ENCODE data around the gene PPP6R2.

Gene PPP6R2

GRCh38 chr22:50454556-50455075 lies 111.5 kb downstream of the PPP6R2 start:
- DNase-seq, result no peak

GRCh38 chr22:50455201-50455600 lies 112.1 kb downstream of the PPP6R2 start:
- no peak for DNase-seq

GRCh38 chr22:50456026-50456425 lies 112.9 kb downstream of the PPP6R2 start:
- no peak for DNase-seq

GRCh38 chr22:50456466-50457234 lies 113.5 kb downstream of the PPP6R2 start:
- no peak for DNase-seq

GRCh38 chr22:50459016-50459415 lies 115.9 kb downstream of the PPP6R2 start:
- no peak for DNase-seq

GRCh38 chr22:50459496-50460140 lies 116.5 kb downstream of the PPP6R2 start:
- DNase-seq, result no peak

GRCh38 chr22:50460938-50461337 lies 117.8 kb downstream of the PPP6R2 start:
- DNase-seq, result no peak

GRCh38 chr22:50461536-50461935 lies 118.4 kb downstream of the PPP6R2 start:
- no peak for DNase-seq

- DNase-seq, result no peak
Measured at GRCh38 chr22:50461979-50462540, 118.9 kb downstream of the PPP6R2 start.

- no peak for DNase-seq
Measured at GRCh38 chr22:50463188-50463900, 120.2 kb downstream of the PPP6R2 start.

- no peak for DNase-seq
Measured at GRCh38 chr22:50464451-50464850, 121.3 kb downstream of the PPP6R2 start.

GRCh38 chr22:50465066-50465930 lies 122.2 kb downstream of the PPP6R2 start:
- DNase-seq, result no peak

- no peak for DNase-seq
Measured at GRCh38 chr22:50467341-50467740, 124.2 kb downstream of the PPP6R2 start.

- no peak for DNase-seq
Measured at GRCh38 chr22:50467773-50468440, 124.8 kb downstream of the PPP6R2 start.

GRCh38 chr22:50468626-50469025 lies 125.5 kb downstream of the PPP6R2 start:
- no peak for DNase-seq

GRCh38 chr22:50469377-50470305 lies 126.5 kb downstream of the PPP6R2 start:
- no peak for DNase-seq

GRCh38 chr22:50470491-50470890 lies 127.4 kb downstream of the PPP6R2 start:
- no peak for DNase-seq

- DNase-seq, result no peak
Measured at GRCh38 chr22:50471197-50471847, 128.2 kb downstream of the PPP6R2 start.

GRCh38 chr22:50471962-50472361 lies 128.8 kb downstream of the PPP6R2 start:
- DNase-seq, result no peak

- no peak for DNase-seq
Measured at GRCh38 chr22:50473088-50473487, 130.0 kb downstream of the PPP6R2 start.
